HUES48 (cell line): Measurements from ENCODE around the gene TIMM29.

ENCODE experiments used
- H3K27ac ChIP-seq: one replicate; pipeline ENCODE4 v1.7.0; 2013; ENCODE audit warnings: low read depth, low read length, inconsistent platforms
- H3K27me3 ChIP-seq: 2 replicates; pipeline ENCODE4 v1.6.1; 2013; ENCODE audit warnings: mild to moderate bottlenecking, low read length; ENCODE audit not compliant: control insufficient read depth, insufficient read depth
- H3K36me3 ChIP-seq: 2 replicates; pipeline ENCODE4 v1.6.1; 2013; ENCODE audit warnings: low read length; ENCODE audit not compliant: control insufficient read depth, insufficient read depth
- H3K4me1 ChIP-seq: 2 replicates; pipeline ENCODE4 v1.6.1; 2013; ENCODE audit warnings: mild to moderate bottlenecking, low read length; ENCODE audit not compliant: control insufficient read depth, insufficient read depth
- H3K4me3 ChIP-seq: 2 replicates; pipeline ENCODE4 v1.5.1; 2013; ENCODE audit warnings: mild to moderate bottlenecking, low read depth, low read length
- H3K9ac ChIP-seq: 2 replicates; pipeline ENCODE4 v1.6.1; 2013; ENCODE audit warnings: mild to moderate bottlenecking, low read depth, low read length, moderate library complexity
- H3K9me3 ChIP-seq: 2 replicates; pipeline ENCODE4 v1.6.1; 2013; ENCODE audit warnings: low read length; ENCODE audit not compliant: control insufficient read depth, insufficient read depth

The TIMM29 gene

GRCh38 chr19:10928563-10929401, at the start of gene TIMM29, which contains the start of gene YIPF2:
Gene TIMM29 (plus strand): TSS chr19:10928811. CDS start chr19:10928823, 12 bp downstream.
Gene YIPF2 (minus strand): TSS chr19:10928639. CDS start chr19:10928410, 229 bp downstream.
- peak within 1 kb of the TSS; percentile 95 for H3K4me3 ChIP-seq
- no peaks in the 10 kb centered on the region for H3K27me3 ChIP-seq
- H3K9me3 ChIP-seq = no peaks in the 10 kb centered on the region
- peak within 1 kb of the TSS; percentile 42 for H3K27ac ChIP-seq
- H3K36me3 ChIP-seq = peaks cover 36% of the 10 kb centered on the region
- peak within 1 kb of the TSS; percentile 80 for H3K9ac ChIP-seq
- peaks cover 4% of the 10 kb centered on the region; the same call in 1 of the 2 replicates for H3K4me1 ChIP-seq

GRCh38 chr19:10881403-10882107, 47.1 kb upstream of the TIMM29 start:
- Histone ChIP-seq H3K27ac (peak overlapping the region; percentile 63), H3K9ac (no peak overlapping the region; the same call in none of the 2 replicates), H3K27me3 (no peaks in the 10 kb centered on the region), H3K9me3 (no peaks in the 10 kb centered on the region), H3K36me3 (no peaks in the 10 kb centered on the region), H3K4me3 (peak overlapping the region; percentile 35), H3K4me1 (peaks cover 42% of the 10 kb centered on the region)

- Histone ChIP-seq H3K27me3 (no peaks in the 10 kb centered on the region), H3K9ac (no peak overlapping the region), H3K9me3 (no peaks in the 10 kb centered on the region), H3K36me3 (no peaks in the 10 kb centered on the region), H3K4me1 (peaks cover 45% of the 10 kb centered on the region), H3K27ac (peak overlapping the region; percentile 63), H3K4me3 (peak overlapping the region; percentile 35)
Measured at GRCh38 chr19:10882108-10882457, 46.5 kb upstream of the TIMM29 start.

GRCh38 chr19:10884274-10884673, 44.3 kb upstream of the TIMM29 start:
- Histone ChIP-seq H3K36me3 (no peaks in the 10 kb centered on the region), H3K9ac (no peak overlapping the region), H3K27me3 (no peaks in the 10 kb centered on the region), H3K4me3 (no peak overlapping the region), H3K9me3 (no peaks in the 10 kb centered on the region), H3K4me1 (peaks cover 59% of the 10 kb centered on the region), H3K27ac (no peak overlapping the region)

- Histone ChIP-seq H3K4me1 (peaks cover 51% of the 10 kb centered on the region), H3K27me3 (no peaks in the 10 kb centered on the region), H3K9me3 (no peaks in the 10 kb centered on the region), H3K4me3 (no peak overlapping the region), H3K27ac (peak overlapping the region; percentile 57), H3K36me3 (no peaks in the 10 kb centered on the region), H3K9ac (no peak overlapping the region)
Measured at GRCh38 chr19:10885201-10886169, 43.1 kb upstream of the TIMM29 start.

- H3K4me1 ChIP-seq = peaks cover 52% of the 10 kb centered on the region
- H3K36me3 ChIP-seq = no peaks in the 10 kb centered on the region
- H3K9me3 ChIP-seq = no peaks in the 10 kb centered on the region
- H3K9ac ChIP-seq = no peak overlapping the region; the same call in 1 of the 2 replicates
- peak overlapping the region; percentile 10; the same call in 1 of the 2 replicates for H3K4me3 ChIP-seq
- peak overlapping the region; percentile 94 for H3K27ac ChIP-seq
- H3K27me3 ChIP-seq = no peaks in the 10 kb centered on the region
Measured at GRCh38 chr19:10887616-10888367, 40.8 kb upstream of the TIMM29 start.

- Histone ChIP-seq H3K4me3 (peak overlapping the region; percentile 10; the same call in 1 of the 2 replicates), H3K27ac (peak overlapping the region; percentile 94), H3K36me3 (no peaks in the 10 kb centered on the region), H3K4me1 (peaks cover 52% of the 10 kb centered on the region), H3K9ac (no peak overlapping the region; the same call in 1 of the 2 replicates), H3K9me3 (no peaks in the 10 kb centered on the region), H3K27me3 (no peaks in the 10 kb centered on the region)
Measured at GRCh38 chr19:10888421-10888866, 40.2 kb upstream of the TIMM29 start.

- H3K36me3 ChIP-seq = no peaks in the 10 kb centered on the region
- peaks cover 62% of the 10 kb centered on the region for H3K4me1 ChIP-seq
- H3K9ac ChIP-seq = no peak overlapping the region
- H3K9me3 ChIP-seq = no peaks in the 10 kb centered on the region
- no peak overlapping the region for H3K27ac ChIP-seq
- no peak overlapping the region for H3K4me3 ChIP-seq
- no peaks in the 10 kb centered on the region for H3K27me3 ChIP-seq
Measured at GRCh38 chr19:10889880-10890279, 38.7 kb upstream of the TIMM29 start.

GRCh38 chr19:10891405-10892086, 37.1 kb upstream of the TIMM29 start:
- Histone ChIP-seq H3K4me3 (no peak overlapping the region), H3K9me3 (no peaks in the 10 kb centered on the region), H3K27ac (peak overlapping the region; percentile 78), H3K9ac (no peak overlapping the region), H3K27me3 (no peaks in the 10 kb centered on the region), H3K4me1 (peaks cover 56% of the 10 kb centered on the region), H3K36me3 (no peaks in the 10 kb centered on the region)
